Cardiac septum (tissue), 1 donor: ENCODE data around the gene PRRC2A. TPM values are rescaled to one million over a fixed set of nuclear protein-coding genes. Genes with fewer than 3 reads are reported as not detected.
A peak's percentile ranks its signal among the peaks of the same experiment; 100 is the strongest.

ENCODE experiments used
- DNase-seq: peaks from one replicate; pipeline ENCODE4 v3.0.0-alpha.2; 2020; ENCODE audit warnings: low spot score
- intact Hi-C: fragments of 100-400 bp; cut with DNase I; formaldehyde crosslinking; loops from one replicate; pipeline ENCODE4 v1.14.0; 2022
- total RNA-seq: library from RNA; stranded (reverse); fragmentation: NEBNext Ultra II Directional; extraction: Animal tissue kit (Norgen Biotek cat#: 25700); gene quantifications from one replicate; pipeline ENCODE4 v1.2.1, GENCODE V29; 2021
- donor health status: DM: no; HTN: no; CAD: no.

PRRC2A gene
- total RNA-seq, 1 donor from 2014 or later: 125 TPM

- intact Hi-C loops: no loop called here
- no peak for DNase-seq
These were observed 18.9 kb downstream of the PRRC2A start for GRCh38 chr6:31639449-31639861.

- intact Hi-C loops: no loop called here
- DNase-seq: no peak
These were observed 20.1 kb downstream of the PRRC2A start for GRCh38 chr6:31640612-31641011.

GRCh38 chr6:31641370-31641769, 20.9 kb downstream of the PRRC2A start:
- intact Hi-C loops: no loop called here
- no peak for DNase-seq

GRCh38 chr6:31642798-31643570, 22.5 kb downstream of the PRRC2A start:
- no peak for DNase-seq
- intact Hi-C loops: no loop called here

- DNase-seq: no peak
- intact Hi-C loops: no loop called here
These were observed 23.4 kb downstream of the PRRC2A start for GRCh38 chr6:31643818-31644454.

- intact Hi-C loops: no loop called here
These were observed 24.8 kb downstream of the PRRC2A start for GRCh38 chr6:31645325-31645724.

GRCh38 chr6:31651602-31652191, 31.2 kb downstream of the PRRC2A start:
- intact Hi-C loops: loop anchor here (1.0 kb wide), 1 partner anchor 14 kb away; no protein-coding TSS in a partner anchor
- DNase-seq: peak; percentile 90

More at GRCh38 chr6:31645325-31645724, 24.8 kb downstream of the PRRC2A start:
- no peak for DNase-seq

GRCh38 chr6:31652925-31653724, 32.6 kb downstream of the PRRC2A start:
- DNase-seq: peak; percentile 93
- intact Hi-C loops: loop anchor here (1.0 kb wide), 1 partner anchor 12 kb away; no protein-coding TSS in a partner anchor

GRCh38 chr6:31654574-31655348, 34.2 kb downstream of the PRRC2A start:
- intact Hi-C loops: no loop called here

GRCh38 chr6:31655349-31656237, 35.1 kb downstream of the PRRC2A start, which contains the start of gene APOM:
APOM (plus strand) TSS chr6:31655894; CDS start chr6:31655967, 73 bp downstream.
- DNase-seq: no peak
- intact Hi-C loops: no loop called here

More at GRCh38 chr6:31654574-31655348, 34.2 kb downstream of the PRRC2A start:
- DNase-seq: no peak

GRCh38 chr6:31657406-31658157, 37.1 kb downstream of the PRRC2A start:
- no peak for DNase-seq
- intact Hi-C loops: no loop called here

GRCh38 chr6:31658158-31658688, 37.7 kb downstream of the PRRC2A start:
- no peak for DNase-seq
- intact Hi-C loops: no loop called here

GRCh38 chr6:31658983-31659648, 38.6 kb downstream of the PRRC2A start:
- intact Hi-C loops: no loop called here
- no peak for DNase-seq

- intact Hi-C loops: no loop called here
- DNase-seq: no peak
These were observed 39.3 kb downstream of the PRRC2A start for GRCh38 chr6:31659649-31660380.

- peak; percentile 94 for DNase-seq
- intact Hi-C loops: no loop called here
These were observed 40.1 kb downstream of the PRRC2A start, which contains the start of gene C6orf47 for GRCh38 chr6:31660381-31661261. C6orf47 (minus strand) TSS chr6:31660778; CDS start chr6:31659947, 831 bp downstream.
